Measurements from ENCODE around the gene EAF1.
"Not testable (repeated sequence)": the region's sequence is repeated elsewhere in the genome, so short reads cannot be mapped to it uniquely, and the experiment has no call there.

The EAF1 gene

GRCh38 chr3:15405448-15406050 is 21.8 kb upstream of the EAF1 start:
- DNase-seq (ENCODE audit: low read depth in 1 of 2, low spot score in 1 of 2), result no peak

- DNase-seq (ENCODE audit: low read depth in 1 of 2, low spot score in 1 of 2), result no peak
These were observed 18.2 kb upstream of the EAF1 start for GRCh38 chr3:15409239-15409638.

- no peak for DNase-seq (ENCODE audit: low read depth in 1 of 2, low spot score in 1 of 2)
These were observed 17.6 kb upstream of the EAF1 start for GRCh38 chr3:15409774-15410173.

GRCh38 chr3:15410966-15411365 is 16.4 kb upstream of the EAF1 start:
- DNase-seq (ENCODE audit: low read depth in 1 of 2, low spot score in 1 of 2), result not testable (repeated sequence)

GRCh38 chr3:15420871-15421270 is 6.5 kb upstream of the EAF1 start:
- DNase-seq (ENCODE audit: low read depth in 1 of 2, low spot score in 1 of 2), result no peak

GRCh38 chr3:15426579-15427118 is 749 bp upstream of the EAF1 start:
- DNase-seq (ENCODE audit: low read depth in 1 of 2, low spot score in 1 of 2), result no peak

GRCh38 chr3:15427981-15428380 is 583 bp downstream of the EAF1 start:
- no peak for DNase-seq (ENCODE audit: low read depth in 1 of 2, low spot score in 1 of 2)

GRCh38 chr3:15428539-15428938 is 1.1 kb downstream of the EAF1 start:
- DNase-seq (ENCODE audit: low read depth in 1 of 2, low spot score in 1 of 2), result no peak

GRCh38 chr3:15429080-15429479 is 1.7 kb downstream of the EAF1 start:
- no peak for DNase-seq (ENCODE audit: low read depth in 1 of 2, low spot score in 1 of 2)

GRCh38 chr3:15430624-15431023 is 3.2 kb downstream of the EAF1 start:
- DNase-seq (ENCODE audit: low read depth in 1 of 2, low spot score in 1 of 2), result no peak

- no peak for DNase-seq (ENCODE audit: low read depth in 1 of 2, low spot score in 1 of 2)
These were observed 3.9 kb downstream of the EAF1 start for GRCh38 chr3:15431256-15431837.

GRCh38 chr3:15433531-15433930 is 6.1 kb downstream of the EAF1 start:
- no peak for DNase-seq (ENCODE audit: low read depth in 1 of 2, low spot score in 1 of 2)

GRCh38 chr3:15434756-15435155 is 7.4 kb downstream of the EAF1 start:
- no peak for DNase-seq (ENCODE audit: low read depth in 1 of 2, low spot score in 1 of 2)

- DNase-seq (ENCODE audit: low read depth in 1 of 2, low spot score in 1 of 2), result no peak
These were observed 8.8 kb downstream of the EAF1 start for GRCh38 chr3:15436246-15436645.

GRCh38 chr3:15438983-15439382 is 11.6 kb downstream of the EAF1 start:
- no peak for DNase-seq (ENCODE audit: low read depth in 1 of 2, low spot score in 1 of 2)

- no peak for DNase-seq (ENCODE audit: low read depth in 1 of 2, low spot score in 1 of 2)
These were observed 12.1 kb downstream of the EAF1 start for GRCh38 chr3:15439476-15439875.

GRCh38 chr3:15440891-15441290 is 13.5 kb downstream of the EAF1 start:
- DNase-seq (ENCODE audit: low read depth in 1 of 2, low spot score in 1 of 2), result no peak

GRCh38 chr3:15443826-15444524 is 16.6 kb downstream of the EAF1 start:
- no peak for DNase-seq (ENCODE audit: low read depth in 1 of 2, low spot score in 1 of 2)

- DNase-seq (ENCODE audit: low read depth in 1 of 2, low spot score in 1 of 2), result no peak
These were observed 22.3 kb downstream of the EAF1 start for GRCh38 chr3:15449489-15450224.

- no peak for DNase-seq (ENCODE audit: low read depth in 1 of 2, low spot score in 1 of 2)
These were observed 23.2 kb downstream of the EAF1 start for GRCh38 chr3:15450438-15451215.

Data from activated T-helper 1 cell treated with anti-CD3 and anti-CD28 coated beads, Interleukin-2, amount 50 U/mL, for 16 hours (primary cell).